Retinal pigment epithelial cell (primary cell): ENCODE results near the gene RBPJ.
A peak's percentile ranks its signal among the peaks of the same experiment; 100 is the strongest.

ENCODE experiments used
- DNase-seq: peaks from one replicate; pipeline ENCODE4 v3.0.0-alpha.2; 2010; ENCODE audit warnings: low read depth
- H3K4me3 ChIP-seq: 2 replicates; pipeline ENCODE4 v1.5.1; 2011; ENCODE audit warnings: mild to moderate bottlenecking, low read length, control low read depth, moderate library complexity
- CTCF ChIP-seq: conservative IDR thresholded peaks from 2 replicates; pipeline ENCODE4 v1.5.1; 2011; ENCODE audit warnings: low read depth, low read length, control low read depth, inconsistent platforms

RBPJ gene

GRCh38 chr4:26320538-26321372 lies at the start of gene RBPJ:
Gene RBPJ, plus strand, starts transcription at chr4:26321014. Its CDS starts 15 bp downstream, at chr4:26321029.
- TF ChIP-seq CTCF, result no peak
- DNase-seq, result peak; percentile 93
- peak within 1 kb of the TSS; percentile 95 for H3K4me3 ChIP-seq

GRCh38 chr4:26271703-26272102 lies 49.1 kb upstream of the RBPJ start:
- DNase-seq, result no peak
- no peak overlapping the region for H3K4me3 ChIP-seq
- TF ChIP-seq CTCF, result no peak

- no peak for TF ChIP-seq CTCF
- no peak for DNase-seq
- H3K4me3 ChIP-seq, result no peak overlapping the region
Measured at GRCh38 chr4:26272654-26273615, 47.9 kb upstream of the RBPJ start.

GRCh38 chr4:26273616-26273980 lies 47.2 kb upstream of the RBPJ start:
- no peak overlapping the region for H3K4me3 ChIP-seq
- no peak for TF ChIP-seq CTCF
- no peak for DNase-seq

- no peak for DNase-seq
- no peak for TF ChIP-seq CTCF
- H3K4me3 ChIP-seq, result no peak overlapping the region
Measured at GRCh38 chr4:26275281-26275680, 45.5 kb upstream of the RBPJ start.

- H3K4me3 ChIP-seq, result no peak overlapping the region
- no peak for TF ChIP-seq CTCF
- DNase-seq, result no peak
Measured at GRCh38 chr4:26279446-26279845, 41.4 kb upstream of the RBPJ start.
